Measurements from ENCODE around the gene RPA1.
"Not testable (repeated sequence)": the region's sequence is repeated elsewhere in the genome, so short reads cannot be mapped to it uniquely, and the experiment has no call there.

The RPA1 gene

DNA sequence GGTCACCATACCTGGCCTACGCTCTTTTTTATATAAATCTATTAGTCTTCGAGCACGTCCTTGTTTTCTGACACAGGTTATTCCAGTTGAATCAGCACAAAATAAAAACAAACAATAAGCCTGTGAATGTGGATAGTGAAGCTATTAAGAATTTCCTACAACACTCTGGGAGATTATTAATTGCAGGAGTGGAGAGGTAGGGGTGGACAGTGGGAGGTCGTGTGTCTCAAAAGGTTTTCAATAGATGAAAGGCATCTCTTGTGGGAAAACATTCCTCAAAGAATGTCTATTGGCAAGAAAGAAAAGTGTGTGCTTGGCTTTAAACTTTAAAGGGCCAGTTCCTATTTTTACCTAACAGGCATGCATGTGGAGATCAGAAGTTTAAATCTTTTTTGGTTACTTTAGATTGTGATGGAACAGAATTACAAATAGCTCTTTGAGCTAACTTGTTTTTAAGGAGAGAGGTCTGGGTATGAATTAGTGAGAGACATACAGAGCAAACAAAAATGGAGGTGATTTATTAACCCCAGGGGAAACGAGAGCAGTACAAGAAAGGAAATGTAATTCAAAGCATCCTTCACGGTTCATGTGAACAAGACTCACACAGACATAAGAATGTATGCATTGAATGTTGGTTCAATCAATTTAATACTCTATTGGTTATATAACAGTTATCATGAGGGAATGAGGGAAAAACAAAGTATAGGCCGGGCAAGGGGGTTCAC, 9.1 kb upstream of the RPA1 start:
- DNase-seq: no peak

DNA sequence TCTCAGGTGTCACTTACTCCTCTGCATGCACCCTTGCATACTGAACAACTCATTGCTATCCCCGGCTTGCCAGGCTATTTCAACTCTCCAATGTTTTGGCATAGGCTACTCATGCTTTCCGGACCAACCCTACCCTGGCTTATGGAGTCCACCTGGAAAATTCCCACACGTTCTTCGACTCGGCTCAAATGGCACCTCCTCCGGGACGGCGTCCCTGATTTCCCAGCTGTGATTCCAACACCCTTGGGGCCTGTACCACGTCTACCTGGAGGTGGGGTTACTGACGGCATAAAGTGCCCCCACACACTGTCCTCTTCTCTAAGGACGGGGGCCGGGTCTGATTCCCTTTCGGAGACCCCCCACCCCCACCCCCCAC, 601 bp upstream of the RPA1 start:
- no peak for DNase-seq

DNA sequence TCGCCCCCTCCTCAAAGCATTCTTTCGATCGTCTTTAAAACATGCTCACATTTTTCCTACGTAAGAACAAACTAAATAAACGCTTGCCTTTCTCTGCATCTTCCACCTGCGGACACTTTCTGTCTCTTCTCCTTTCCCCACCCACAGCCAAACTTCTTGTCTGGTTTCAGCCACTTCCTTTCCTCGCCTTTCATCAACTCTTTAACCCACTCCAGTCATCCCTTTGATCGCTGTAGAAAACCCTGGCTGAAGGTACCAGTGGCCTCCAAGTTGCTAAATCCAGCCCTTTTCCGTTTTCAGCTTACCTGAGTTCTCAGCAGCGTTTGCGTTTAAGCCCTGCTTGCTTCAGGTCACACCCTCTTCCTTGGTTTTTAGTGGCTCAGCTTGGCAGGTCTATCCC, 483 bp downstream of the RPA1 start:
- DNase-seq: no peak

DNA sequence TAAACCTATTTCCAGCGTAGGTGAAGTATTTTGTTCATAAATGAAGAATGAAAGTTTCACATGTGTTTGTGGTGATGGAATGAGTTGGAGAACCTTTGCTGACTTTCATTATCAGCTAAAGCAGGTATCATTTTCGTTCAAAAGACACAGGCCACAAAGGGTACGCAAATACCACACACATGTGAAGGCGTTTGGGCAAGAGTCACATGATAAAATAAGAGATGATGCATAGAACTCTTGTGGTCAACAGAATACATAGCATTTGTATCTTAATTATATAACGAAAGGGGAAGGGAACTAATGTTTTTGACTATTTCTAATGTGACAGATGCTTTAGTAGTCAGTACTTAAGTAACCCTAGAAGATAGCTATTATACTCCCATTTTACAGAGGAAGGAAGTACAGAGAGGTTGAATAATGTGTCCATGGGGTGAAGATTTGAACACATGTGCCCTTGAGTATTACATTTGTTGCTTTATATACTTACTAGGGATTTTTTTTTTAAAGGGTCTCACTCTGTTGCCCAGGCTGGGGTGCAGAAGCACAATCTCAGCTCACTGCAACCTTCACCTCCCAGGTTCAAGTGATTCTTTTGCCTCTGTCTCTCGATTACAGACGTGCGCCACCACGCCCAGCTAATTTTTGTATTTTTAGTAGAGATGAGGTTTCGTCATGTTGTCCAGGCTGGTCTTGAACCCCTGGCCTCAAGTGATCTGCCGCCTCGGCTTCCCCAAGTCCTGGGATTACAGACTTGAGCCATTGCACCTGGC, 4.8 kb downstream of the RPA1 start:
- no peak for DNase-seq

DNA sequence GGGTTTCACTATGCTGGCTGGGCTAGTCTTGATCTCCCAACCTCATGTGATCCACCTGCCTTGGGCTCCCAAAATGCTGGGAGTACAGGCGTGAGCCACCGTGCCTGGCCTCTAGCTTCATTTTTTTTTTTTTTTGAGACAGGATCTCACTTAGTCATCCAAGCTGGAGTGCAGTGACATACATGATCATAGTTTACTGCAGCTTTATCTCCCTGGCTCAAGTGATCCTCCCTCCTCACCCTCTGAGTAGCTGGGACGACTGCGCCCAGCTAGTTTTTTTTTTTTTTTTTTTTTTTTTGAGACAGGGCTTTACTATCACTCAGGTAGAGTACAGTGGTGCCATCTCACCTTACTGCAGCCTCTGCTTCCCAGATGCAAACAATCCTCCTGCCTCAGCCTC, 9.7 kb downstream of the RPA1 start:
- no peak for DNase-seq

DNA sequence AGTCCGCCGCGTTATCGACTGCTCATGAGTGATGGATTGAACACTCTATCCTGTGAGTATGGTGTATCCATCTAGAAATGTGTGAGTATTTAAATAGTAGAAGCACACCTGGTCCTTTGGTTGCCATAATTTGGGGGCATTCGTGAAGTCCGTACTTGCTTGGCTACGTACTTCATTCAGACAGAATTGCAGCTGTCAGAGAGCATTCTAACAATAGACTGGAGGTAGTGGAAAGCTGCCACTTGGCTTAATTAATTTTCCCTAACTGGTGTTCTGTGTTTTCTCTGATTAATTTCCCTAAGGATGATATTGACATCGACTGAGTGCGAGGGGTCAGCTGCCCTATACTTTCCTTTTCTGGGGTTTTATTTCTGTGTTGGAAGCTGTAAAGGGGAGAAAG, 14.1 kb downstream of the RPA1 start:
- DNase-seq: no peak

DNA sequence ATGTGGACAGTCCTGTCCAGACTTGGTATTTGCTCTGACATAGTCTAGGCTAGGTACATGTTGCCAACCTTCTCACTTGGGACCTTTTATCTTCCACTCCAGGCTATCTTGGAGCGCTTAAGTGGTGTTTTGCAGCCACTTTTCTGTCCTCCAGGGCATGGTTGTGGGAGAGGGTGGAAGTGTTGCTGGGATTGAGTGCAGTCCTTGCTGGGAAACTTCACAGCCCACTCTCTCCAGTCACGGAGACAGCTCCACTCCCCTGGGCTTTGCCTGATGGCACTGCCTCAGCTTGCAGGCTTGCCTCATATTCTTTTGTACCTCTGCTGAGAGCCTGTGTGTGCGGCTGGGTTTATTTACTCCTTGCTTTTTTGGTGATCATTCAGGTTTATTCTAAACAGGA, 17.4 kb downstream of the RPA1 start:
- DNase-seq: no peak

DNA sequence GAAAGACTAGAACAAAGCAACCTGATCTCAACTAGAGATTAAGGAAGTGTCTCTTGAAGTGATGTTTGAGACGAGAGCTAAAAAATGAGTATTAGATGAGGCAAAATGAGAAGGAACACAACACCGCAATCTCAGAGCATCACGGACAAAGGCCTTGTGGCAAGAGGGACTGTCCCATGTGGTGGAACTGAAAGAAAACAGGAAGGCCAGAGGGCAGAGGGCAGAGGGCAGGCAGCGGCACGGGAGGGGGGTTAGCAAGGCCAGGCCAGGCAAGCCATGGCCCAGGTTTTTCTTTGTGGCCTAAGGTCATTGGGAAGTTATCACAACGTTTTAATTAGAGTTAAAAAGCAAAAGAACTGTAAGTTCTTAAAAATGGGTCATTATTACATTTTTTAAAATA, 22.5 kb downstream of the RPA1 start:
- no peak for DNase-seq

DNA sequence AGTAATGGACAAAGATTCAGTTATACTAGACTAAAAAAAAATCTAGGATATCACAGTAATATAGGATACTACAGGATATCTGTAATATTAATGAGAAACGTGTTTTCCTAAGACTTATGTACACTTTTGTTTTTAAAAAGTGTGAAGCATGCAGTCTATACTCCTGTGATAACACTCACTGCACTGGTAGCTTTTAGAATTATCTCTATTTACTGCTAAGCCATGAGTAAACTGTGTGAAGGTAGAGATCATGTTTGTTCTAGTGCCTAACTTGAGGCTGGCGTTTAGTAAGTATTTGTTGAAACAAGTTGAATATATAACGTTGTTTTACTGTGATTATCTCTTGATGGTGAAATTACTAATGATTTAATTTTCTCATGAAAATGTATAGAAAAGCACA, 23.9 kb downstream of the RPA1 start:
- DNase-seq: no peak

DNA sequence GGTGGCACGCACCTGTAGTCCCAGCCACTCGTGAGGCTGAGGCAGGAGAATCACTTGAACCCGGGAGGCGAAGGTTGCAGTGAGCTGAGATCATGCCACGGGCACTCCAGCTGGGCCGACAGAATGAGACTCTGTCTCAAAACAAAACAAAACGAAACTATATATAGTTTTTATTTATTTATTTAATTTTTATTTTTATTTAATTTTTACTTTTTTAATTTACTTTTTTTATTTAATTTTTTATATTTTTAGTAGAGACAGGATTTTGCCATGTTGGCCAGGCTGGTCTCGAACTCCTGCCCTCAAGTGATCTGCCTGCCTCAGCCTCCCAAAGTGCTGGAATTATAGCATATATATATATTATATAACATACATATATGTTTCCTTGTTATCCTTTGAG, 26.7 kb downstream of the RPA1 start:
- not testable (repeated sequence) for DNase-seq

DNA sequence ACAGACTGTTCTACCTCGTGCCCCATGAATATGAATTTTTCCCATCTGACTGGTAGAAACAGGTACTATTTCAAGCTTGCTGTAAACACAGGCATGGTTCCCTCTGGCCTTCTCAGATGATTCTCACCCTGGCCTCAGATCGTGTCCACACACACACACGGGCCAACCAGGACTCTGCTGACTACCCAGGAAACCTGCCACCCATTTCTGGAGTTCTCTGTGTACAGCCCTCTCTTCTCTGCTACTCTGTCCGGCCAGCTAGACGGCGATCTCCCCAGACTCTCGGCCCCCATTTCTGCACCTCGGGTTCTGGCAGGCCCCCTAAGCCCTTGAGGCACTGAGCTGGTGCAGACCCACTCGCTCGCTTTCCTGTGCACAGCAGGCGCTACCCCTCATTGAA, 31.2 kb downstream of the RPA1 start:
- DNase-seq: no peak

DNA sequence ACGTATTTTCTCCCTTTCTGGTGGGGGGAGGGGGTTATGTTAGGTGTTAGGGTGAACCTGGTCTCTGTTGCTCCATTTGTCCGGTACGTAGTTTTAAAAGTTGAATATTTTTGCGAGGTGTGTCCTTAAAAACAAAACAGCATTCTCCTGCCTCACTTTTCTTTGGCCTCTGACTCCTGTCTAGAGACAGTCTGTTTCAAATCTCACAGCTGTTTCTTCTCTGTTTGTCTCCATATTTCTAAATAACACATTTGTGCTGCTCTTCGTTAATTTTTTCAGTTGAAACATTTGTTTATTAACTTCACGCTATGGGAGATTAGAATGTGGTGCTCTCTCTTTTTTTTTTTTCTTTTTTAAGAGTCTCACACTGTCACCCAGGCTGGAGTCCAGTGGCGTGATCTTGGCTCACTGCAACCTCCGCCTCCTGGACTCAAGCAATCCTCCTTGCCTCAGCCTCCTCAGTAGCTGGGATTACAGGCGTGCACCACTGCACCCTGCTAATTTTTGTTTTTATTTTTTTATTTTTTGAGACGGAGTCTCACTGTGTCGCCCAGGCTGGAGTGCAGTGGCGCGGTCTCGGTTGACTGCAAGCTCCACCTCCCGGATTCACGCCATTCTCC, 31.7 kb downstream of the RPA1 start:
- DNase-seq: no peak

DNA sequence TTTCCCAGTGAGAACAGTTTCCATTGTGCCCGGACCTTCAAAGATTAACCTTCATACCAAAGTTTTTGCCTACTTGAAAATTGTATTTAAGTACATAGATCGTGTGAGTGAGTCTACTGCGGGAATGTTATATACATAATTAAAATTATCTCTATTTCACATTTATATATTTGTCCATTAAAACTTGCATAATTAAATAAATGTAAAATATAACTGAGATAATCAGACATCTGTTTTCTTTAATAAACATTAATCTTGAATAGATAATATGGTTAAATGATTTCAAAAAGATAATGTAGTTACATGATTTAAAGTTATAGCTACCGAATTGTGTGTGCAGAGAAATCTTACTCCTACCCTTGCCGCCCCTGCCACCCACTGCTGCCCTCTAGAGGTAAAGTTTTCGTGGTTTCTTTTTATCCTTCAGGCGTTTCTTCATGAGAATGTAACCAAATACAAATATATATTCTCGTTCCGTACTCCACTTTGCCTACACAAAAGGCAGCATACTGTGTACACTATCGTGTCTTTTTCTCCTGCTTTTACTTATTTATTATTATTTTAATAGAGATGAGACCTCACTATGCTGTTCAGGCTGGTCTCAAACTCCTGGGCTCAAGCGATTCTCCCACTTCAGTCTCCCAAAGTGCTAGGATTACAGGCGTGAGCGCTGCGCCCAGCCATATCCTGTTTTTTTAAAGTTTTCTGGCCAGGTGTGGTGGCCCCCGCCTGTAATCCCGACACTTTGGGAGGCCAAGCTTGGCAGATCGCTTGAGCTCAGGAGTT, 35.6 kb downstream of the RPA1 start:
- DNase-seq: no peak

DNA sequence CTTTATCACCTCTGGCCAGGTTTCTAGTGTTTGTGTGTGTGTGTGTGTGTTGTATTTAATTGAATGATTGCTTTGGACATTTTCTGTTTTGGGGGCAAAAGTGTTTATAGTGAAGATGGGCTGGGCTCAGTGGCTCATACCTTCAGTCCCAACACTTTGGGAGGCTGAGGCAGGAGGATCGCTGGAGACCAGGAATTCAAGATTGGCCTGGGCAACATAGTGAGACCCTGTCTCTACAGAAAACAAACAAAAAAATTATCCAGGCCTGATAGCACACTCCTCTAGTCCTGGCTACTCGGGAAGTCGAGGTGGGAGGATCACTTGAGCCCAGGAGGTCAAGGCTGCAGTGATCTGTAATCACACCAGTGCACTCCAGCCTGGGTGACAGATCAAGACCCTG, 37.5 kb downstream of the RPA1 start:
- DNase-seq: no peak

DNA sequence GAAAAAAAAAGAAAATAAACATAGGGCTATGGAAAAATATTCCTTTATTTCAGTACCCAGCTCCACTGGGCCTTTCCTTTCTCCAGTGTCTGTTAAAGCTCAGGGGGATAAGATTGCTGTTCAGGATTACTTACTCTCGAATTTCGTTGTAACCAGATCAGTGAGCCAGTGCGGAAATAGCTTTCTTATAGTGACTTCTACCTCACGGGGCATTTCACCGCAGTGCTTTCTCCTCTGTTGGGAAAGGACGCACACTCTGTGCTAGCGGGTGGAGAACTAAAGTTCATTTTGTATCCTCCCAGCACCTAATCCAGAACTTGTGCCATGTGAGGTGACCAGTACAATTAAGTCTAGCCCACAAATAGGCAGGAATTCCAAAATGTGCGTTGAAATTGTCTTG, 38.3 kb downstream of the RPA1 start:
- DNase-seq: no peak

DNA sequence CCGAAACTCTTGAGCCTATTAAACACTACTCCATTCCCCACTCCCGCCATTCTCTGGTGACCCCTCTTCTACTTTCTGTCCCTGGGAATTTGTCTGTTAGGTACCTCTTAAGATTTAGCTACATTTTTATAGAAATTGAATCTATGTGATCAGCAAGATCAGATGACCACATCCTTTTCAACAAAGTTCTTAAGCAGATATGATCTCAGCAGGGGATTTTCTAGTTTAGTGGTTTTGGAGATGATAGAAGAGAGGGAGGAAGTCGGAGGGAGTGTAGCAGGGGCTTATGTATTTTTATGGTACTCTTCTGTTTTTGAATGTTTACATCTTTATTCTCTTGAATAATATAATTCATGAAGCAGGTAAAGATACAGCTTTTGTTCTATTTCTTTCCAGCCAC, 40.8 kb downstream of the RPA1 start:
- no peak for DNase-seq

DNA sequence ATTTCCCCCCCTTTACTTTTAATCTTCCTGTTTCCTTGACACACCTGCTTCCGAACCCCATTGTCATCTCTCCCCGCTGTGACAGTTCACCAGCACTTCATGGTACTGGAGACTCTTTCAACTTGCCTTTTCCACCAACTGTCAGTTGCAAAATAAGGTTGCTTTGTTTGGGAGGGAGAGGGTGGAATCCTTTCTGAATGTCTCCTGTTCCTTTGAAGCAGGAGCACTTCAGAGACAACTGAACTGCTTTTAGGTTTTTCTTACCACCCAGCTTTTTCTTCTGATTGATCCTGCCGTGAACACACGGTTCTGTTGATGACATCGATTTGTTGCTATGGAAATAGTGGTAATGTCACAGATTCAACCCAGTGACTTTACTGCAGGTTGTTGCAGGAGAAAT, 42.0 kb downstream of the RPA1 start:
- DNase-seq: no peak

DNA sequence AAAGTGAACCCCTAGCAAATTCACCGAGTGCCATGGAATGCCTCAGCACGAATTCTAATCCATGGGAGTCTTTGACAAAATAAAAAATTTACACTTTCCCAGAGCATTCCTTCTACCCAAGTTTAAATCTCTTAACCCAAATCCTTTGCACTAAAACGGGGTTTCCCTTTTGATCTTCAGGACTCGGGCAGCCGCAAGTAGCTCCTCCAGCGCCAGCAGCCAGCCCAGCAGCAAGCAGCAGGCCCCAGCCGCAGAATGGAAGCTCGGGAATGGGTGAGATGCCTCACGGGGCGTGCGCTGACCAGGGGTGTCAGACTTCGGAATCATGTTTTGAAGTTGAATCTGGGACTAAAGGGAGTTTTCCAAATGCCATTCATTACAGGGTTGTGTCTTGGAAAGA, 42.4 kb downstream of the RPA1 start:
- no peak for DNase-seq

DNA sequence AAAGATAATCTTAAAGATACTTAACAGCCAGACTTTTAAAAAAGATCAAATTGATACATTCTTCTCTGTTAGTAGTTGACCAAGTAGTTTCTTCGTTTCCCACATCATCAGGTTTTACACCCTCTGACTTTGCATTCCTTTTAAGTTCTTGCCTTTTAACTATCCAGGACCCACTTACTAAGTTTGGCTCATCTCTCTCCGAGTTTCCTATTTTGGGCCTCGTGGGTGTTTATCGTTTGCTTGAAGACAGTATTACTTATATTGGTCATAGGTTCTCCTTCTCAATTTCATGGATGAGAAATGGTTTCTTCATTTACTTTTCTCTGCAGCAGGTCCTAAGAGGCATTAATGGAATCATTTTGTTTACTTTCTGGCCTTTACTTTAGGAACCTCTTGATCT, 43.2 kb downstream of the RPA1 start:
- DNase-seq: no peak

DNA sequence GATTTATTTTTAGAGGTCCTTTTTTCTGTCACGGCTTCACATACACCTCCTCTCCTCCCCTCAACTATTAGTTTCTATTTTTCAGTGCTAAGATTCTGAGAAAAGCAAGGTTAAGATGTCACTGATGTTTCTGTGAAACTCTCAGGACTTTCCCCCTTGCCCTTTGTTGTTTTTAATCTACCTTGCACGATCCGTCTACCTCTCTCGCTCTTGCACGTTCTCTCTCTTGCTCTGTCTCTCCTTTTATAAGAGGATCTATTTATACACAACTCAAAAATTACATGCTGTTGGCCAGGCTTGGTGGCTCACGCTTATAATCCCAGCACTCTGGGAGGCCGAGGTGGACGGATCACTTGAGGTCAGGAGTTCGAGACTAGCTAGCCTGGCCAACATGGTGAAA, 43.6 kb downstream of the RPA1 start:
- no peak for DNase-seq

DNA sequence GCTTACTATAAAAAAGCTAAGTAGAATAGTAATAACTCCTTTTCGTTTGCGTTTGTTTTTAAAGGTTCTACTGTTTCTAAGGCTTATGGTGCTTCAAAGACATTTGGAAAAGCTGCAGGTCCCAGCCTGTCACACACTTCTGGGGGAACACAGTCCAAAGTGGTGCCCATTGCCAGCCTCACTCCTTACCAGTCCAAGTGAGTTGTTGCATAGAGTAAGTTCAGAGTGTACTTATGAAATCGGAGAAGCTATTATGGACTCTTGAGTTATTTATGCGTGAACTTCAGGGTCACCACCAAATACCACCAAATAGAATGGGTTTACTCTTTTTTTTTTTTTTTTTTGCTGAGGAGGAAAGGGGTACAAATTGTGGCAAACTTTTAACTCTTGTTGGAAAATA, 45.8 kb downstream of the RPA1 start:
- no peak for DNase-seq

DNA sequence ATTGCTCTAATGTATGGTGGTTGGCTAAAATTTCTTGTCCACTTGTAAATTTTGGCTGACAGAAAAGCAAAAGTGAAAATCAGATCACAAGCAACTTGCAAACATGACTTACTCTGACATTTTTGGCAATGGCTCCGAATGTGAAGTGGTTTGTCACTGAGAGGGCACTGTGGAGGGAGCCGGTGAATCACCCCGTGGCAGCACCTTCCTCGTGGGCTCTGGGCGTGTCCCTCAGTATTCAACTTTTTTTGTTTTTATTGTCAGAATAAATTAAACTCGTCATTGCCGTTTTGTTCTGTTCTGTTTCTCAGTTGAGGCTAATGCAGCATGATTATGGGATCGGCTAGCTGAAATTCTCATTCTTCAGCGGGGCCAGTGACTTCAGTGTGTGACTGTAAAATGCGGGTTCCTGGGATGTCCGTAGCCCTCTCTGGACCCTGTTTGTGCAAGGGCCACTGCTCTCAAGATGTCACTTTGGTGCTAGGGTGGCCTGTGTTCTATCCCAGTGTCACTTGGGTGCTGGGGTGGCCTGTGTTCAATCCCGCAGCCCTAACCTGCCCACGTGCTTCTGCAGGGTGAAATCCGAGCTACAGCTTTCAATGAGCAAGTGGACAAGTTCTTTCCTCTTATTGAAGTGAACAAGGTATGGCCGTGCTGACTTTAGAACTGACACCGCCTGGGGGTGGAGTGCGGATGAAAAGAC, 48.8 kb downstream of the RPA1 start:
- DNase-seq: no peak
